Measurements from ENCODE around the gene ADAMTS2.

DNA sequence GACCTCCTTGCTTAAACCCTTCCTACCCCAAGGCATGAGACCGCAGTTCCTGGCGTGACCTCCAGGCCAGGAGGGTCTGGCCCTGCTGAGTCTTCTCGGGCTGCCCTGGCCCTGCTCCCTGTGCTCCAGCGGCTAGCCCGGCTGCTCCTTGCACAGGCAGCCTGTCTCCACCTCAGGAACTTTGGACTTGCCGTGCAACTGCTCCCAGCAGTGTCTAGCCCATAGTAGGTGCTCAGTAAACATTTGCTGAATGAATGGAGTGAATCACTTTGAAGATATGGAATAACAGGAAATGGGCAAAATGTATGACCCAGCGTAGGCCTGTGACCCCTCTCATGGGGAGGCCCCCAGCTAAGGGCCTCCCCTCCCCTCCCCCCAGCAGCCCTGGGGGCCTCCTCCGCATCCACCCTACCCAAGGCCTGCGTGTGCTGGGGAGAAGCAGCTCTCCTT lies 158.0 kb downstream of the ADAMTS2 start:
- peak in 1 of 3 donors; percentile 26 for TF ChIP-seq POLR2AphosphoS5 (IDR thresholded peaks at IDR 0.05)
- TF ChIP-seq, protein P1, sequence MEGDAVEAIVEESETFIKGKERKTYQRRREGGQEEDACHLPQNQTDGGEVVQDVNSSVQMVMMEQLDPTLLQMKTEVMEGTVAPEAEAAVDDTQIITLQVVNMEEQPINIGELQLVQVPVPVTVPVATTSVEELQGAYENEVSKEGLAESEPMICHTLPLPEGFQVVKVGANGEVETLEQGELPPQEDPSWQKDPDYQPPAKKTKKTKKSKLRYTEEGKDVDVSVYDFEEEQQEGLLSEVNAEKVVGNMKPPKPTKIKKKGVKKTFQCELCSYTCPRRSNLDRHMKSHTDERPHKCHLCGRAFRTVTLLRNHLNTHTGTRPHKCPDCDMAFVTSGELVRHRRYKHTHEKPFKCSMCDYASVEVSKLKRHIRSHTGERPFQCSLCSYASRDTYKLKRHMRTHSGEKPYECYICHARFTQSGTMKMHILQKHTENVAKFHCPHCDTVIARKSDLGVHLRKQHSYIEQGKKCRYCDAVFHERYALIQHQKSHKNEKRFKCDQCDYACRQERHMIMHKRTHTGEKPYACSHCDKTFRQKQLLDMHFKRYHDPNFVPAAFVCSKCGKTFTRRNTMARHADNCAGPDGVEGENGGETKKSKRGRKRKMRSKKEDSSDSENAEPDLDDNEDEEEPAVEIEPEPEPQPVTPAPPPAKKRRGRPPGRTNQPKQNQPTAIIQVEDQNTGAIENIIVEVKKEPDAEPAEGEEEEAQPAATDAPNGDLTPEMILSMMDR (IDR thresholded peaks at IDR 0.05 in 8 of 11, conservative IDR thresholded peaks at IDR 0.05 in 3 of 11) = no peak
